HCT116 (cell line): ENCODE measurements around the gene PHF21A. TPM values are rescaled to one million over a fixed set of nuclear protein-coding genes. Genes with fewer than 3 reads are reported as not detected.

Experiments used
- ATAC-seq: fragments of 200-7000 bp; cut with Tn5 transposase; 2 replicates; pipeline ENCODE4 v1.9.1; 2020; ENCODE audit warnings: mild to moderate bottlenecking, moderate library complexity
- BruUV-seq: library from RNA; stranded (reverse); fragments of 400-500 nt; replicated peaks from 2 replicates; lab custom pipeline; 2021; lab: Mats Ljungman, UMichigan
- CTCF ChIA-PET: fragments of 300-600 bp; sonication (Branson Sonifier 250); formaldehyde crosslinking; loops from one replicate; lab custom pipeline; 2021; ENCODE audit warnings: antibody characterized with exemption; lab: Charles Lee
- POLR2A ChIA-PET: fragments of 300-600, 350-600 bp; sonication (Branson Sonifier 250); formaldehyde crosslinking; loops from one replicate; lab custom pipeline; 2021; ENCODE audit warnings: antibody characterized with exemption; lab: Charles Lee
- RAD21 ChIA-PET, 2 experiments: fragments of 300-600 bp; sonication (Branson Sonifier 250); formaldehyde crosslinking; loops; one replicate each; lab custom pipeline; 2023; ENCODE audit warnings: low total read pairs in 2 of 2; ENCODE audit not compliant: uncharacterized antibody in 2 of 2, unreplicated experiment in 2 of 2, low non-redundant PET in 1 of 2; lab: Charles Lee
- DNase-seq: peaks from one replicate; pipeline ENCODE4 v3.0.0-alpha.2; 2010; ENCODE audit warnings: low read depth, low spot score
- H2AFZ ChIP-seq: fragments of 200-600 bp; shearing (Covaris generic), sonication (generic); 2 replicates; pipeline ENCODE4 v1.6.1; 2017; ENCODE audit warnings: low read depth, mixed run types, mixed read lengths, antibody characterized with exemption, low read length; ENCODE audit not compliant: poor library complexity, severe bottlenecking
- H3K27ac ChIP-seq: 2 replicates; pipeline ENCODE4 v1.5.1; 2012; ENCODE audit warnings: low read depth, low read length
- H3K27me3 ChIP-seq: fragments of 200-600 bp; sonication (generic); 2 replicates; pipeline ENCODE4 v1.6.1; 2016; ENCODE audit warnings: mixed run types, low read length, mixed read lengths; ENCODE audit not compliant: insufficient read depth
- H3K36me3 ChIP-seq, 2 experiments: fragments of 200-500 bp in 1 of 2; fragments of 200-600 bp in 1 of 2; sonication (Bioruptor generic) in 1 of 2; sonication (generic) in 1 of 2; 2 replicates each; pipeline versions ENCODE4 v1.5.1 to v1.6.1; 2014 to 2016; ENCODE audit warnings: low read length in 2 of 2, inconsistent platforms in 1 of 2, mixed read lengths in 1 of 2, mixed run types in 1 of 2; ENCODE audit not compliant: insufficient read depth in 2 of 2, control insufficient read depth in 1 of 2
- H3K4me1 ChIP-seq, 2 experiments: fragments of 200-600 bp in 1 of 2; sonication (generic) in 1 of 2; 2 replicates each; pipeline versions ENCODE4 v1.5.1 to v1.6.1; 2012 to 2017; ENCODE audit warnings: low read length in 2 of 2, inconsistent platforms in 1 of 2, mild to moderate bottlenecking in 1 of 2, mixed read lengths in 1 of 2, mixed run types in 1 of 2, moderate library complexity in 1 of 2; ENCODE audit not compliant: insufficient read depth in 2 of 2, control insufficient read depth in 1 of 2
- H3K4me2 ChIP-seq: fragments of 200-600 bp; sonication (generic); 2 replicates; pipeline ENCODE4 v1.6.1; 2017; ENCODE audit warnings: mixed run types, low read length, mixed read lengths
- H3K4me3 ChIP-seq, 2 experiments: fragments of 200-600 bp in 1 of 2; sonication (generic) in 1 of 2; replicated peaks in 1 of 2; 2 replicates each; pipeline ENCODE4 v1.5.1; 2011 to 2016; ENCODE audit warnings: low read length in 2 of 2, control low read depth in 1 of 2, low read depth in 1 of 2, mild to moderate bottlenecking in 1 of 2, mixed read lengths in 1 of 2, mixed run types in 1 of 2
- H3K79me2 ChIP-seq: fragments of 200-600 bp; sonication (generic); 2 replicates; pipeline ENCODE4 v1.6.1; 2017; ENCODE audit warnings: mild to moderate bottlenecking, mixed run types, low read length, moderate library complexity, mixed read lengths; ENCODE audit not compliant: insufficient read depth
- H3K9ac ChIP-seq: fragments of 200-600 bp; sonication (generic); 2 replicates; pipeline ENCODE4 v1.6.1; 2016; ENCODE audit warnings: low read length, mixed read lengths
- H3K9me2 ChIP-seq: fragments of 200-600 bp; sonication (generic), shearing (Covaris generic); 2 replicates; pipeline ENCODE4 v1.6.1; 2017; ENCODE audit warnings: mixed run types, mild to moderate bottlenecking, moderate library complexity; ENCODE audit not compliant: insufficient read depth
- H3K9me3 ChIP-seq, 2 experiments: fragments of 200-500 bp in 1 of 2; fragments of 200-600 bp in 1 of 2; sonication (Bioruptor generic) in 1 of 2; sonication (generic) in 1 of 2; 2 replicates each; pipeline ENCODE4 v1.6.1; 2014 to 2017; ENCODE audit warnings: low read length in 2 of 2, mixed read lengths in 2 of 2, inconsistent platforms in 1 of 2, low read depth in 1 of 2, mild to moderate bottlenecking in 1 of 2, mixed run types in 1 of 2, moderate library complexity in 1 of 2; ENCODE audit not compliant: control insufficient read depth in 1 of 2, insufficient read depth in 1 of 2
- H4K20me1 ChIP-seq: fragments of 200-600 bp; sonication (generic), shearing (Covaris generic); 2 replicates; pipeline ENCODE4 v1.6.1; 2017; ENCODE audit warnings: mixed run types, mild to moderate bottlenecking, moderate library complexity; ENCODE audit not compliant: insufficient read depth
- CBX3 ChIP-seq: IDR thresholded peaks from 2 replicates; pipeline ENCODE4 v1.6.1; 2012; ENCODE audit warnings: low read depth
- EGR1 ChIP-seq: IDR thresholded peaks from 2 replicates; pipeline ENCODE4 v1.6.1; 2012; ENCODE audit warnings: low read depth
- ELF1 ChIP-seq: IDR thresholded peaks from 2 replicates; pipeline ENCODE4 v1.6.1; 2012; ENCODE audit warnings: low read depth, borderline replicate concordance
- EZH2 ChIP-seq: fragments of 200-600 bp; sonication (generic); IDR thresholded peaks from 2 replicates; pipeline ENCODE4 v1.6.1; 2017; ENCODE audit warnings: antibody characterized with exemption, mixed run types
- EZH2phosphoT487 ChIP-seq: fragments of 200-600 bp; IDR thresholded peaks from 2 replicates; pipeline ENCODE4 v1.6.1; 2018; ENCODE audit warnings: antibody characterized with exemption, borderline replicate concordance
- FOSL1 ChIP-seq: IDR thresholded peaks from 2 replicates; pipeline ENCODE4 v1.6.1; 2012; ENCODE audit warnings: low read depth
- RAD21 ChIP-seq: IDR thresholded peaks from 2 replicates; pipeline ENCODE4 v1.6.1; 2012; ENCODE audit warnings: low read depth, mild to moderate bottlenecking
- SP1 ChIP-seq: IDR thresholded peaks from 2 replicates; pipeline ENCODE4 v1.6.1; 2012; ENCODE audit warnings: low read depth
- YY1 ChIP-seq: IDR thresholded peaks from 2 replicates; pipeline ENCODE4 v1.6.1; 2011; ENCODE audit warnings: low read length, low read depth, moderate library complexity, mild to moderate bottlenecking; ENCODE audit not compliant: insufficient replicate concordance; ENCODE audit errors: extremely low read depth
- ZNF274 ChIP-seq: fragments of 200-500 bp; sonication (Bioruptor generic); IDR thresholded peaks from 2 replicates; pipeline ENCODE4 v1.6.1; 2014; ENCODE audit warnings: mild to moderate bottlenecking, low read depth, low read length, inconsistent platforms
- intact Hi-C: fragments of 100-400 bp; cut with micrococcal nuclease; formaldehyde crosslinking; loops from 2 replicates; pipeline ENCODE4 v1.10.0; 2022
- total RNA-seq: library from RNA; stranded (reverse); gene quantifications from one replicate; pipeline ENCODE4 v1.2.1, GENCODE V29; 2021; ENCODE audit not compliant: unreplicated experiment
- TF ChIP-seq, protein P1 (sequence below): IDR thresholded peaks from 2 replicates; pipeline ENCODE4 v1.6.1; 2012; ENCODE audit warnings: low read depth
- TF ChIP-seq, protein P2 (sequence below): IDR thresholded peaks from 2 replicates; pipeline ENCODE4 v1.6.1; 2012

PHF21A gene
- total RNA-seq, 1 experiment from 2014 or later, result 27.0 TPM

- Histone ChIP-seq H3K9ac (no peak overlapping the region), H3K4me1 (peaks cover 11 to 26% of the 10 kb centered on the region in 2 experiments; a peak in 3 of 4 replicates), H3K4me3 (no peak overlapping the region), H3K27ac (no peak overlapping the region), H3K4me2 (no peak overlapping the region), H3K9me2 (no peaks in the 10 kb centered on the region), H3K9me3 (no peaks in the 10 kb centered on the region), H3K79me2 (no peaks in the 10 kb centered on the region), H2AFZ (no peak overlapping the region), H3K36me3 (no peaks in the 10 kb centered on the region), H4K20me1 (no peaks in the 10 kb centered on the region), H3K27me3 (no peaks in the 10 kb centered on the region)
- POLR2A ChIA-PET, result no interaction called here
- BruUV-seq, result no TSS peak
- CTCF ChIA-PET, result no interaction called here
- ATAC-seq (no peak), DNase-seq (no peak)
- RAD21 ChIA-PET, result no interaction called here
- no peak for TF ChIP-seq ZNF274
- TF ChIP-seq RAD21, result no peak
- no peak for TF ChIP-seq ELF1
- TF ChIP-seq FOSL1, result no peak
- TF ChIP-seq EGR1, result no peak
- TF ChIP-seq SP1, result no peak
- TF ChIP-seq EZH2, result no peak
- no peak for TF ChIP-seq EZH2phosphoT487
- TF ChIP-seq YY1, result no peak
- no peak for TF ChIP-seq CBX3
- TF ChIP-seq, protein P1, sequence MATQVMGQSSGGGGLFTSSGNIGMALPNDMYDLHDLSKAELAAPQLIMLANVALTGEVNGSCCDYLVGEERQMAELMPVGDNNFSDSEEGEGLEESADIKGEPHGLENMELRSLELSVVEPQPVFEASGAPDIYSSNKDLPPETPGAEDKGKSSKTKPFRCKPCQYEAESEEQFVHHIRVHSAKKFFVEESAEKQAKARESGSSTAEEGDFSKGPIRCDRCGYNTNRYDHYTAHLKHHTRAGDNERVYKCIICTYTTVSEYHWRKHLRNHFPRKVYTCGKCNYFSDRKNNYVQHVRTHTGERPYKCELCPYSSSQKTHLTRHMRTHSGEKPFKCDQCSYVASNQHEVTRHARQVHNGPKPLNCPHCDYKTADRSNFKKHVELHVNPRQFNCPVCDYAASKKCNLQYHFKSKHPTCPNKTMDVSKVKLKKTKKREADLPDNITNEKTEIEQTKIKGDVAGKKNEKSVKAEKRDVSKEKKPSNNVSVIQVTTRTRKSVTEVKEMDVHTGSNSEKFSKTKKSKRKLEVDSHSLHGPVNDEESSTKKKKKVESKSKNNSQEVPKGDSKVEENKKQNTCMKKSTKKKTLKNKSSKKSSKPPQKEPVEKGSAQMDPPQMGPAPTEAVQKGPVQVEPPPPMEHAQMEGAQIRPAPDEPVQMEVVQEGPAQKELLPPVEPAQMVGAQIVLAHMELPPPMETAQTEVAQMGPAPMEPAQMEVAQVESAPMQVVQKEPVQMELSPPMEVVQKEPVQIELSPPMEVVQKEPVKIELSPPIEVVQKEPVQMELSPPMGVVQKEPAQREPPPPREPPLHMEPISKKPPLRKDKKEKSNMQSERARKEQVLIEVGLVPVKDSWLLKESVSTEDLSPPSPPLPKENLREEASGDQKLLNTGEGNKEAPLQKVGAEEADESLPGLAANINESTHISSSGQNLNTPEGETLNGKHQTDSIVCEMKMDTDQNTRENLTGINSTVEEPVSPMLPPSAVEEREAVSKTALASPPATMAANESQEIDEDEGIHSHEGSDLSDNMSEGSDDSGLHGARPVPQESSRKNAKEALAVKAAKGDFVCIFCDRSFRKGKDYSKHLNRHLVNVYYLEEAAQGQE, result no peak
- TF ChIP-seq, protein P2, sequence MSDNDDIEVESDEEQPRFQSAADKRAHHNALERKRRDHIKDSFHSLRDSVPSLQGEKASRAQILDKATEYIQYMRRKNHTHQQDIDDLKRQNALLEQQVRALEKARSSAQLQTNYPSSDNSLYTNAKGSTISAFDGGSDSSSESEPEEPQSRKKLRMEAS, result no peak
- intact Hi-C loops, result no loop called here
Observed at GRCh38 chr11:46125284-46125683, 4.0 kb upstream of the PHF21A start.
